Stimulated activated naive CD8-positive, alpha-beta T cell treated with anti-CD3 and anti-CD28 coated beads, Interleukin-15, Interleukin-2, amounts not matched to agents 100 U/mL and 50 U/mL, for 24 hours (primary cell): Measurements from ENCODE around the gene RAMP2.
"Not testable (repeated sequence)": the region's sequence is repeated elsewhere in the genome, so short reads cannot be mapped to it uniquely, and the experiment has no call there.

ENCODE experiments used
- ATAC-seq: fragments of 150-1000 bp; cut with Tn5 transposase; one replicate; pipeline ENCODE4 v1.10.0; 2021
- DNase-seq: peaks from one replicate; pipeline ENCODE4 v3.0.0; 2021

Gene RAMP2, protein sequence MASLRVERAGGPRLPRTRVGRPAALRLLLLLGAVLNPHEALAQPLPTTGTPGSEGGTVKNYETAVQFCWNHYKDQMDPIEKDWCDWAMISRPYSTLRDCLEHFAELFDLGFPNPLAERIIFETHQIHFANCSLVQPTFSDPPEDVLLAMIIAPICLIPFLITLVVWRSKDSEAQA

DNA sequence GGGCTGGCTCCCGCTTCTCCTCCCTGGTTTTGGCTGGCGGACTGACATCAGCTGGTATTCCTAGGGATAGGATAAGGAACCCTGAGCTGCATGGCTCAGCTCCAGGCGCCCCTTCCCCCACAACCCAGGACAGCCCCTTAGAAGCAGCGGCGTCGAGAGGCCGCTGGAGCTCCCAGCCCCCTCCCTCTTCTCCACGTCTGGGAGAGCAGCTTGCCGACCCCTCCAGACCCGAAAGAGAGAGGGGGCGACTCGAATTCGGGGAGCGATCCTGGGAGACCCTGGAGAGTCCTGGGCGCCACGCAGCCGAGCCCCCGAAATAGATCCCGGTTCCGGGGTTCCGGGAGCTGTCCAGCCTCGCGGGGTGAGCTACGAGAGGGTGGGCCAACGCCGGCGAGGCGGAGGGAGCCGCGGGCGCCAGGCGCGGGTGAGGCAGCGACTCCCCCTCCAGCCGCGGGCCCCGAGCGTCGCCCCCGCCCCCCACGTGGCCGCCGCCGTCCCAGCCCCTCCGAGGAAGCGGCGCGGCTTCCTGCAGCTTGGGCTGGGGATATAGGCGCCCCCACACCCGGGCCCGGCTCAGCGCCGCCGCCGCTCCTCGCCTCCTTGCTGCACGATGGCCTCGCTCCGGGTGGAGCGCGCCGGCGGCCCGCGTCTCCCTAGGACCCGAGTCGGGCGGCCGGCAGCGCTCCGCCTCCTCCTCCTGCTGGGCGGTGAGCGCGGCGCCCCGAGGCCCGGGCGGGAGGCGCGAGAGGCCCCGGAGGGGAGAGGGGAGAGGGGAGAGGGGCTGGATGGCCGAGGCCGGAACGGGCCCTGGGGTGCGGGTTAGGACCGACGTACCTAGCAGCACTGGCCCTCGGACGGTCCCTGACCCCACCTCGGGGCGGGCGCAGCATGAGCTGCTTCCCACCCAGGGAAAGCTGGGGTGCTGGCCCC lies at the start of gene RAMP2:
Gene RAMP2, plus strand, starts transcription at position 576 of the 930 bp plus-strand sequence. Its CDS starts 35 bp downstream, at position 611.
- ATAC-seq (peak; percentile 33), DNase-seq (no peak)

DNA sequence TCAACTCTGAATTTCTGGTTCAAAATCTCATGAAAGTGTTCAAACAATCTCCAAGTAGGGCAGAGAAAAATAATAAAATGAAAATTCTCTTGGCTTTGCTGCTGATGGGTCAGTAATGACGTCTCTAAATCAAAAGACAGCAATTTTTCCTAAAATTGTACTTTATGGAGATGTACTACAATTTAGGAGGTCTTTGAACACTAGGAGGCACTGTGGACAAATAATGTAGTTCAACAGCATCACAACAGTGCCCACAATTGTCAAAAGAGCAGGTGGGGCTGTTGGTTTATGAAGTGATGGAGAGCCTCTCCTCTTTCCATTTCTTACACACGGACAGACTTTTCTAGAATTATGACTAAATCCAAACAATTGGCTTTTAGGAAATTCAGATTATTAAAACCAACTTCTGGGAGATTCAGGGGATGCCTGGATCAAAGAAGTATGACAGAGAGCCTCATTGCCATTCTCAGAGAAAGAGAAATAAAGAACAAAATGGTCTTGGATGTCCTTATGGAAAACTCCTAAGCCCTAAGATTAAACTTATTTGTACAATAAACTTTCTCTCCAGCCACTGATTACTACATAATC lies 39.9 kb upstream of the RAMP2 start:
- no peak for DNase-seq
- ATAC-seq, result no peak

DNA sequence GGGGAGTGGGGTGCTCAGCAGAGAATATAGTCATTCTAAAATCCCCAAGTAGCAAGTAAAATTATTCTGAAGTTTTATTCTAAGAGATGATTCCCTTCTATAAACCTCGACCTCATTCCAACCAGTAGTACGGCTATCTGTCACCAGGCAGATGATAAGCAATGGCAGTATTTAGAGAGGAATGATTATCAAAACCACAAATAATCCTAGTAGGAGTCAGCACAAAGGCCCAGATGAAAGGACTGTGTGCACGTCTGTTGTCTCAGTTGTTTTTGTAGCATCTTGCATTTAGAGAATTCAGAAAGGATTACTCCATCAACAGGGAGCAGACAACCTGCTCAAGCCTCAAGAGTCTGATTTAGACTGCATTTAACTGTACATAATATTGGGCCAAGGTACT lies 37.4 kb upstream of the RAMP2 start:
- ATAC-seq (no peak), DNase-seq (no peak)

DNA sequence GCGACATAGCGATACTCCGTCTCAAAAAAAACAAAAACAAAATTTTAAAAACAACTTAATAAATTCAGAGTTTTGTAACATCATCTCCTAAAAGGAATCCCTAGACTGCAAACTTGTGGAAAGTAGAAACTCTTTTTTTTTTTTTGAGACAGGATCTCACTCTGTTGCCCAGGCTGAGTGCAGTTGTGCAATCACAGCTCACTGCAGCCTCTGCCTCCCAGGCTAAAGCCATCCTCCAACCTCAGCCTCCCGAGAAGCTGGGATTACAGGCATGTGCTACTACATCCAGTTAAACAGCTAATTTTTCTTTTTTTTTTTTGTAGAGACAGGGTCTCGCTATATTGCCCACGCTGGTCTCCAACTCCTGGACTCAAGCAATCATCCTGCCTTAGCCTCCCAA lies 35.9 kb upstream of the RAMP2 start:
- no peak for ATAC-seq
- no peak for DNase-seq

DNA sequence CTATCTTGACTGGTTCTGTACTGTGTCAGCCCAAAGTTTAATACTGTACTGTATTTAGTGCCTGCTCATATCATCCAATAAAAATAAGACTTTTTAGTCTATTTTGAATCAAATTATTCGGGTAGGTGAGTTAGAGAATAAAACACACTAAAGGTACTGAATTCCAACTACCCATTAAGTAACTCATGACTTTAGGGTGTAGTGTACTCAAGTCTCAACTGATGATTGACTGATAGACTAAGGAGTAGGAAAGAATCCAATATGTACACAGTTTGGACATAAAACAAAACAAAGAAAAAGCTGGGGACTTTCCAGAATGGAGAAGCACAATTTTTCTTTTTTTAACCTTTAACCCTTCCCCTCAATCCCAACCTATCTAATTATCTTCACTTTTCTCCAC lies 20.3 kb upstream of the RAMP2 start:
- DNase-seq, result no peak
- no peak for ATAC-seq

DNA sequence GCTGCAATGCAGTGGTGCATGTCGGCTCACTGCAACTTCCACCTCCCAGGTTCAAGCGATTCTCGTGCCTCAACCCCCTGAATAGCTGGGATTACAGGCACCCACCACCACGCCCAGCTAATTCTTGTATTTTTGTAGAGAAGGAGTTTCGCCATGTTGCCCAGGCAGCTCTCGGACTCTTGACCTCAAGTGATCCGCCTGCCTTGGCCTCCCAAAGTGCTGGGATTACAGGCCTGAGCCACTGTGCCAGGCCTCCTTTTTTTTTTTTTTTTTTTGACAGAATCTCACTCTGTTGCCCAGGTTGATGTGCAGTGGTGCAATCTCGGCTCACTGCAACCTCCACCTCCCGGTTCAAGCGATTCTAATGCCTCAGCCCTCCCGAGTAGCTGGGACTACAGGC lies 18.1 kb upstream of the RAMP2 start:
- not testable (repeated sequence) for ATAC-seq, DNase-seq

DNA sequence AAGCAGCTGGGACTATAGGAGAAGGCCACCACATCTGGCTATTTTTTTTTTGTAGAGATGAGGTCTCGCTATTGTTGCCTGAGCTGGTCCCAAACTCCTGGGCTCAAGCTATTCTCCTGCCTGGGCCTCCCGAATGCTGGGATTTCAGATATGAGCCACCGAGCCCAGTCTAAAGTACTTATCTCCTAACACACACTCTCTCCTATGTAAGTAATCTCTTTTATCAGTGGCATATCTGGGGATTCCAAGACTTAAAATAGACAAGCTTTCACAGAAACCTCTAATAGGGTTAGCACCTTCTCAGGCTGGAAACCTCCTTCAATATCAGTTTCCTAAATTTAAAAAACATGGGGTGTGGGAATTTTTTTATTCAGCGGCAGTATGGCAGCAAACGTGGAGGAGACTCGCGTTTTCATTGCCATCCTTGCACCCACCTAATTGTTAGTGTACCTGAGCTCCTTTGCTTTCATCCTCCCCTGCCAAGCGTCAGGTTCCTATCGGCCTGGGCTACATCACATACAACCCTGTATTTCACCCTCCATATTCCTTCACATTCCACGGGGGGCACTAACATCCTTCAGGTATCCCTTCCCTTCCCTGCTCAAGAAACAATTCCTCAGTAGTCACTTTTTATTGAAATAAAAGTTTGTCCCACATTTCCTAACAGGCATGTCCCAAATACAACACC lies 17.3 kb upstream of the RAMP2 start:
- DNase-seq (no peak), ATAC-seq (no peak)

DNA sequence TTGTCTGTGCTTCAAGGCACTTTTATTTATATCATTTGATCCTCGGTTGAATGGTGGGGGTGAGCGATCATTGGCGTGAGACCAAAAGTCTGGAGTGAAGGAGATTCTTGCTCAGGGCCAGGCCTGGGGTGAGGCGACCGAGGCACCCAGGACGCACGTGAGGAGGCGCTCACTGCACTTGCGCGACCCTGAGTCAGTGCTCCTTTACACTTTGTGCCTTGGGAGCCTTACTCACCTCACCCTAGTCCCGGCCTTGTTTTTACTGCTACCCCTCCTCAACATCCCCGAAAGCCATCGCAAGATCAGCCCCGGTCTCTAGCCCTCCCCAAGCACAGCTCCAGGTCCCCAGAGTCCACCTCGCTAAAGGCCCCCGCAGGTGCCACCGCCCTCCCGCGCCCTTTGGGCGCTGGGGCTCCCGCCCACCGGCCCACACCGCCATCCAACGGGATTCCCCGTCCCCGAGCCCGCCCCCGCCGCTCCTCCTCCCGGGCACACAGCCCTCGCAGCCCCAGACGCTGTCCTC lies 16.7 kb upstream of the RAMP2 start:
- peak; percentile 78 for DNase-seq
- ATAC-seq, result peak; percentile 85

DNA sequence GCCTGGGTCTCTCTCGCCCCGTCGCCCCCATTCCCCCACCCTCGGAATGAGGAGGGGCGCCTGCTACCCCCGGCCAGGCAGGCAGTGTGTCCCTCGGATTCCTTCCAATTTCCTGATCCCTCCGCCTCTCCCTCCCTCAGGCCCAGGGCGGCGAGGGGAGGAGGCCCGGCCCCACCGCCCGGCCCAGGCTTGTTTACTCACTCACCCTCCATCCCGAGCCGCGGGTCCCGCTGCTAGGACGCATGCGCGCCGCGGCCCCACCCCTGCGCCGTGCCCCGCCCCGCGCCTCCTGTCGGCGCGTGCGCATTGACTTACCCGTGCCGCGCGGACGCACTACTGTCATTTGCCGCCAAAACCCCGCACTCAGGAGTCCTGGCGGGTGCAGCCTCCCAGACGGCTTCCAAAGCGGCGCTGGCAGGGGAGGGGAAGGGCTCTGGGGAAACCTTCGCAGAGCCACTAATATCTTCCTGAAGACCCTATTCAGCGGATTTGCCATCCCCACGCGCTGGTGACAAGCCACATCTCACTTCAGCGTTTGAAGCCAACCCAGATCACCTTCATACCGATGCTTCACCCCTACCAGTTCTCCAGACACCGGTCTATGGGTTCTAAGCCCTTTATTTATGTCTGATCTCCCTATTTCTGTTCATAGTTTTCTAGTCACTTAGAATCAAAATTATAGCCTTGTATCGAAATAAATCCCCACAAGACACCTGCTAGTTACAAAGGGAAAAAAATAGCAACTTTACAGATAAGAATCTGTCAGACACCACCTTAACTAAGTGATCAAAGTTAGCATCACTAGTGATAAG lies 16.0 kb upstream of the RAMP2 start, which contains the start of gene EZH1:
Gene EZH1, minus strand, starts transcription at position 235 of the 812 bp plus-strand sequence. CDS start 16,099 bp downstream, outside the sequence.
- ATAC-seq, result peak; percentile 93

DNA sequence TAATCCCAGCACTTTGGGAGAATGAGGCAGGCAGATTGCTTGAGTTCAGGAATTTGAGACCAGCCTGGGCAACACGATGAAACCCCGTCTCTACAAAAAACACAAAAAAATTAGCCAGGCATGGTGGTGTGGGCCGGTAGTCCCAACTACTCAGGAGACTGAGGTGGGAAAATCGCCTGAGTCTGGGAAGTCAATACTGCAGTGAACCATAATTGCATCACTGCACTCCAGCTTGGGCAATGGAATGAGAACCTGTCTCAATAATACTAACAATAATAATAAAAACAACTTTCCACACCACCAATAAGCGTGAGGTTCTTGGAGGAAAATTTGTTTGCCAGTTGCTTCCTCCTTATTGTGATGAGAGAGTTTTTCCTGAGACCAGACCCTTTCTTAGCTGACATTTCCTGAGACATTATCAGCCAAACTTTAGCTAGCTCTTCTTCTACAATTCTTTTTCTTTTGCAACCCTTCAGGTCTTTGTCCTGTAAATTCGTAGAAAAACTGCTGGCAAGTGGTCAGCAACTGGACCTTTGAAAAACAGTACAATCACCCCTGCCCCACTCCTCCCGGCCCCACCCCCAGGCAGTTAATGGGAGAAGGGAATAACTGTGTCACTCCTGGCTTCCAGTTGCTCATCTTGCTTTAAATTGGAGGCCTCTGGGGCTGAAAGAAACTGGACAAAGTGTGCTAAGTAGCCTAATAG lies 12.7 kb upstream of the RAMP2 start:
- DNase-seq (no peak), ATAC-seq (no peak)

More for the DNA sequence above, 16.0 kb upstream of the RAMP2 start, which contains the start of gene EZH1:
- peak; percentile 94 for DNase-seq

DNA sequence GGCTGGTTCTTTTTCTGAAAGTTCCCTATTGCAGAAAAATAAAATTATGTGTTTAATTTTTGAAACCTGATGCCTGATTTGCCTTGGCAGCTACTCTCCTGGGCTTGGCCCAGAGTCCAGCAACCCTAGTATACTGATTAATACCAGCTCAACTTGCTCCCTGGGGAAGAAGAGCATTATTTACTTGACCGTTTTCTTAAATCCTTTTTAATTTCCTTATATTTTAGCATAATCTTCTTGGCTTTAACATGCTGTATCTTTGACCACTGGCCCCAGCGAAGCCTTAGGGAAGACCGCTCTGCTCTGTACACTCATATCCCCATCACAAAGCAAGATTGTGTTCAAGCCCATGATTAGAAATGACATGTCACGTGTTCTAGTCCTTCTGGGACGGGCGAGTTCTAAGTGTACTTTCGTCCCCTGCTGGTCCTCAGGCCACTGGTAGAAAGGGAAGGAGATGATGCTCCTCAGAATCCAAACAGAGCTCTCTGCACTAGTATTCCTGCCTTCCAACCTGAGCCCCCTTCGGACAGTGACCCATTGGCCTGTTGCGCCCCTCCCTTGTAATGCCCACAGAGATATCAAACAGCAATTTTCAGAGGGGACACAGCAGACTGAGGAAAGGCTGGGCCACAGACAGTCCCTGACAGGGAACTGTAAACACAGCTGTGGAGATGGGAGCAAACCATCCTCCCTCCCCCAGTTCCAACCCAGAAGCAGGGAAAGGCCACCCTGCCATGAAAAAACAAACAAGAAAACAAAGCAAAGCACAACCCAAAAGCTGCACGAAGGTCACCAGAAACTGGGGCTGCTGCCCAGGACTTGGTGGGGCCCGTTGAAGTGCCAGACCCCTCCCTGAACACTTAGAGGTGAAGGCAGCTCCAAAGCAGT lies 11.9 kb upstream of the RAMP2 start:
- ATAC-seq (no peak), DNase-seq (no peak)

DNA sequence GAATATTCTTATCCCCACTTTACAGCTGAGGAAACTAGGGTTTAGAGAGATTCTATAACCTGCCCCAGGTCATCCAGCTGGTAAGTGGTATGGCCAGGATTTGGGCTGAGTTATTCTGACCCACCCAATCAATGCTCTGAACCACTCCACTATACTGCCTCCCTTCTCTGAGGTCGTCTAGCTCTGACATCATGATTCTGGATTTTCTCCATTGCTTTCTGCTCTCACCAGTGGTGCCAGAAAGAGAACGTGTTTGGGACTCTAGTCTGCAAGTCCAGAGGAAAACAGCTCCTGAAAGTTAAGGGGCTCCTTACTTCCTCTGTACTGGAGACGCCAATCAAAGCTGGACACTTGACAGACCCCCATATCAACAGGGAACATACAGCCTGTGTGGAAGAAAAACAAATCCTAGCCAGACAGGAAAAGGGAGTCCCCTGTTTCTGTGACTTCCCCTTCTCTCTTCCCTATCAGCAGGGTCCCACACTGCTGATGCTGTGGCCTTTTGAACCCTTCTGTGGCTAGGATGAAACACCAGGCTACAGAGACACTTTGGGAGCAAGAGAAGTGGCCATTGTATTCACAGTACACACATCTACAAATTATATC lies 10.2 kb upstream of the RAMP2 start:
- DNase-seq (no peak), ATAC-seq (no peak)

DNA sequence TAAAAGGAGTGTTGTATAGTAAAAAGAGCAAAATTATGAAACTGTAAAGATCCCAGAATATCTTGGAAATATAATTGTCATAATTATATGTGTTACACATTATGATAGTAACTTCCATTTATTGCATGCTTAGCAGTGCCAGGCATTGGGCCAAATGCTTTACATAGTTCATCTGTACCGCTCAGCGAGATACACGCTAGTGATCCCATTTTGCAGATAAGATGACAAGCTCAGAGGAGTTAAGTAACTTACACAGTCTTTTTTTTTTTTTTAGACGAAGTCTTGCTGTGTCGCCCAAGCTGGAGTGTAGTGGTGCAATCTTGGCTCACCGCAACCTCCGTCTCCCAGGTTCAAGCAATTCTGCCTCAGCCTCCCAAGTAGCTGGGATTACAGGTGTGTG lies 9.4 kb upstream of the RAMP2 start:
- ATAC-seq, result no peak
- DNase-seq, result no peak

DNA sequence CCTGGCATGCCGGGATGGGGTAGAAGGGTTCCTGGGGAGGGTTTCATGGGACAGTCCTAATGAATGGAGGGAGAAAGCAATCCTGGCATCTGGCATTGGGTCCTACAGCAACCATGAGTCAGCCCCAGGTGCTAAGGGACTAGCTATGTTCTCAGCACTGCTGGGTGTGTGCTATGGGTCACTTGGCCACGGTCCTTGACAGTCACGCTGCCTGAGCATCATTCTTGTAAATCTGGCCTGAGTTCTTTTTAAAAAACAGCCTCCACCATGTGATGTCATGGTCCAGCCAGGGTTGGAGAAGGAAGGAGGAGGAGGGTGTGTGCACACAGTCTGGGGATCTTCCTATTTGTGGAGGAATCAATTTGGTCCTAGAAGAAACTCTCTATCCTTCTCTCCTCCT lies 6.2 kb upstream of the RAMP2 start:
- DNase-seq (no peak), ATAC-seq (no peak)

DNA sequence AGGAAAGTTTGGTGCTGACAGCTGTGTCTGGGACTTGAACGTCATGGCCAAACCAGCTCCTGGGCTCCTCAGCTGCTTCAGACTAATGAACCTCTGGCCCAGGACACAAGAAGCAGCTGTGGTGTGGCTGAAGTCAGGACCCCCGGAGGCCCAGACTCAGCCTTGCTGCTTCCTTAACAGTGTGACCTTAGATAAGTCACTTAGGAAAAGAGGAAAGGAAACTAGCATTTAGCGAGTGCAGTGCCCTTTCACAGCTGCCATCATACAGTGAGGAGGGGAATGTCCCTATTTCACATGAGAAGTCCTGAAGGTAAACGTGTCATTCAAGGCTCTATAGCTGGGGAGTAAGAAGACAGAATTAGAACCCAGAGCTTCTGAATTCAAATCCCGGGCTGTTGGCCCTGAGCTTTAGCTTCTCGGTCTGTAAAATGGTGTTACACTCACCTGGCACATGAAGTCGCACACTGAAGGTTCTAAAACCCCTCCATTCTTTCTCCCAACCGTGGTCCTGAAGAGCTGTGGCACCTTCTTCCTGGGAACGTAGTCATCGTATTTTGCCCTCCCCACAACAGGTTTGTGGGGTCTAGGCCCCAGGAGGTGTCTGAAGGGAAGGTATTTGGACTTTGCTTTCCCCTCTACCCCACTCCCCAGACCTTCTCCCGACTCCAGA lies 910 bp upstream of the RAMP2 start:
- DNase-seq (no peak), ATAC-seq (peak; percentile 51)

DNA sequence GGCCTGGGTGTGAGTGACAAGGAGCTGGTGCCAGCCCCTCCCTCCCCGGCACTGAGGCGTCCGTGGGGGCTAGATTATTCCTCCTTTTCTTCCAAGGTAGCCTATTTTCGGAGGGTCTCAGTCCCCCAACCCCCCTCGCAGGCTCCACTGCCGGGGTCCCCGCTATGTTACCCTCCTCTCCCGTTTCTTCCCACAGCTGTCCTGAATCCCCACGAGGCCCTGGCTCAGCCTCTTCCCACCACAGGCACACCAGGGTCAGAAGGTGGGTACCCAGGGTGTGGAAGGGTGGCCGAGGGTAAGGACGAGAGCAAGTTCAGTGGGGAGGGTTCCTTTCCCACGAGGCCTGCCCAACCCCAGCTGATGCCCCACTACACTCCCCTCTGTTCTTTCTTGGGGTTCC lies 611 bp downstream of the RAMP2 start:
- ATAC-seq (no peak), DNase-seq (no peak)

DNA sequence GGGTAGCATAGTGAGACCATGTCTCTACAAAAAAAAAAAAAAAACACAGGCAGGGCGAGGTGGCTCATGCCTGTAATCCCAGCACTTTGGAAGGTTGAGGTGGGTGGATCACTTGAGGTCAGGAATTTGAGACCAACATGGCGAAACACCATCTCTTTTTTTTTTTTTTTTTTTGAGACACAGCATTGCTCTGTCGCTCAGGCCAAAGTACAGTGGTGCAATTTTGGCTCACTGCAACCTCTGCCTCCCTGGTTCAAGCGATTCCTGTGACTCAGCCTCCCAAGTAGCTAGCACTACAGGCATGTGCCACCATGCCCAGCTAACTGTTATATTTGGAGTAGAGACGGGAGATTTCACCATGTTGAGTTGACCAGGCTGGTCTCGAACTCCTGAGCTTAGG lies 5.1 kb downstream of the RAMP2 start:
- ATAC-seq (no peak), DNase-seq (no peak)

DNA sequence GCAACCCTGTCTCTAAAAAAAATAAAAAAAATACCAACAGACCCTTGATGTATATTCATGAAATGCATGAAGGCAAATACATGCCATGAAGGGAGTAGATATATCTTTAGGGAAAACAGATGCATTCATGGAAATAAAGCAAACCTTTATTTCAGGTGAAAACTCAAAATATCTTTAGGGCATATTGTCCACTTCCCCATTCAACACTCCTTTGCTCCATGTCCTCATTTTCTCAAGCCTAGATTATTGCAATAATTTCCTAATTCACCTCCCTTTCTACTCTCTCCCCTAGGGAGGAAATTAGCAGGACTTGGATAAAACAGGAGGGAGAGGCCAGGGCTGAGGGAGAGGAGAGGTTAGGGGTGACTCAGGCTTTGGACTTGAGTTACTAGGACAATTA lies 6.5 kb downstream of the RAMP2 start:
- no peak for DNase-seq
- ATAC-seq, result no peak

DNA sequence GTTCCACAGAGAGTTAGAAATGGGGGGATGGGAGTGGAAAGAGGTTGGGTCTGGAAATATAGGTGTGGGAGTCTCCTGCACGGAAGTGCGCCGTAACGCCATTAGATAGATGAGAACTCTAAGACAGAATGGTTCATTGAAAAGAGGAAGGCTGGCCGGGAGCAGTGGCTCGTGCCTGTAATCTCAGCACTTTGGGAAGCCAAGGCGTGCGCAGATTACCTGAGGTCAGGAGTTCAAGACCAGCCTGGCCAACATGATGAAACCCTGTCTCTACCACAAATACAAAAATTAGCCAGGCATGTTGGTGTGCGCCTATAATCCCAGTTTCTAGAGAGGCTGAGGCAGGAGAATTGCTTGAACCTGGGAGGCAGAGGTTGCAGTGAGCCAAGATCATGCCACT lies 7.0 kb downstream of the RAMP2 start:
- not testable (repeated sequence) for ATAC-seq, DNase-seq
